Mesenchymal stem cell (in vitro differentiated cells and primary cell): ENCODE measurements around the gene PSMB2.

Source experiments
- DNase-seq: peaks from one replicate; pipeline ENCODE4 v3.0.0-alpha.2; 2013
- H2AFZ ChIP-seq: one replicate; pipeline ENCODE4 v1.6.1; 2013; ENCODE audit warnings: low read depth, mild to moderate bottlenecking, control low read depth, inconsistent platforms, low read length, moderate library complexity
- H2AK5ac ChIP-seq: 2 replicates; pipeline ENCODE4 v1.6.1; 2013; ENCODE audit warnings: low read length, moderate library complexity, mild to moderate bottlenecking, inconsistent platforms; ENCODE audit not compliant: severe bottlenecking
- H2BK120ac ChIP-seq: one replicate; pipeline ENCODE4 v1.6.1; 2013; ENCODE audit warnings: low read depth, mild to moderate bottlenecking, inconsistent platforms, low read length, moderate library complexity
- H2BK12ac ChIP-seq, 2 experiments: one replicate each; pipeline ENCODE4 v1.6.1; 2013; ENCODE audit warnings: inconsistent platforms in 2 of 2, low read length in 2 of 2, mild to moderate bottlenecking in 2 of 2, moderate library complexity in 2 of 2, control low read depth in 1 of 2
- H2BK15ac ChIP-seq: one replicate; pipeline ENCODE4 v1.6.1; 2013; ENCODE audit warnings: mild to moderate bottlenecking, low read depth, inconsistent platforms; ENCODE audit not compliant: poor library complexity, severe bottlenecking
- H2BK5ac ChIP-seq: 2 replicates; pipeline ENCODE4 v1.6.1; 2013; ENCODE audit warnings: low read depth, mild to moderate bottlenecking, low read length, control low read depth, inconsistent platforms; ENCODE audit not compliant: poor library complexity, severe bottlenecking
- H3K14ac ChIP-seq, 2 experiments: one replicate each; pipeline ENCODE4 v1.6.1; 2013; ENCODE audit warnings: inconsistent platforms in 2 of 2, low read length in 2 of 2, control low read depth in 1 of 2, mild to moderate bottlenecking in 1 of 2, moderate library complexity in 1 of 2
- H3K18ac ChIP-seq, 2 experiments: one replicate each; pipeline ENCODE4 v1.6.1; 2013; ENCODE audit warnings: inconsistent platforms in 2 of 2, low read length in 2 of 2, control low read depth in 1 of 2, low read depth in 1 of 2, mild to moderate bottlenecking in 1 of 2
- H3K23ac ChIP-seq, 2 experiments: one replicate each; pipeline ENCODE4 v1.6.1; 2013; ENCODE audit warnings: inconsistent platforms in 2 of 2, low read length in 2 of 2, mild to moderate bottlenecking in 2 of 2, moderate library complexity in 2 of 2, control low read depth in 1 of 2
- H3K27ac ChIP-seq: 2 replicates; pipeline ENCODE4 v1.5.1; 2013; ENCODE audit warnings: mild to moderate bottlenecking, moderate library complexity, low read length, control low read depth, inconsistent platforms; ENCODE audit not compliant: poor library complexity, severe bottlenecking
- H3K27me3 ChIP-seq, 2 experiments: 2 replicates each; pipeline versions ENCODE4 v1.6.1 to v1.7.0; 2013; ENCODE audit warnings: low read length in 2 of 2, mild to moderate bottlenecking in 2 of 2, moderate library complexity in 2 of 2, control low read depth in 1 of 2, inconsistent platforms in 1 of 2; ENCODE audit not compliant: control insufficient read depth in 1 of 2, insufficient read depth in 1 of 2
- H3K36me3 ChIP-seq, 2 experiments: 2 replicates each; pipeline versions ENCODE4 v1.6.1 to v1.7.0; 2013; ENCODE audit warnings: low read length in 2 of 2, control low read depth in 1 of 2, inconsistent platforms in 1 of 2, low read depth in 1 of 2, mild to moderate bottlenecking in 1 of 2; ENCODE audit not compliant: insufficient read depth in 2 of 2, control insufficient read depth in 1 of 2
- H3K4ac ChIP-seq, 2 experiments: one replicate each; pipeline ENCODE4 v1.6.1; 2013; ENCODE audit warnings: inconsistent platforms in 2 of 2, low read length in 2 of 2, mild to moderate bottlenecking in 2 of 2, moderate library complexity in 2 of 2, control low read depth in 1 of 2, low read depth in 1 of 2
- H3K4me1 ChIP-seq: 2 replicates; pipeline ENCODE4 v1.6.1; 2013; ENCODE audit warnings: low read depth, low read length, control low read depth; ENCODE audit not compliant: control insufficient read depth, insufficient read depth
- H3K4me2 ChIP-seq: 2 replicates; pipeline ENCODE4 v1.6.1; 2013; ENCODE audit warnings: low read length, mild to moderate bottlenecking, inconsistent platforms; ENCODE audit not compliant: poor library complexity, severe bottlenecking
- H3K4me3 ChIP-seq, 2 experiments: 2 replicates each; pipeline versions ENCODE4 v1.5.1 to v1.7.0; 2013; ENCODE audit warnings: low read length in 2 of 2, mild to moderate bottlenecking in 2 of 2, control low read depth in 1 of 2, low read depth in 1 of 2; ENCODE audit not compliant: insufficient read depth in 1 of 2
- H3K79me1 ChIP-seq: replicated peaks from 2 replicates; pipeline ENCODE4 v1.6.1; 2013; ENCODE audit warnings: mild to moderate bottlenecking, control low read depth, low read length, inconsistent platforms; ENCODE audit not compliant: poor library complexity, severe bottlenecking
- H3K9ac ChIP-seq: 2 replicates; pipeline ENCODE4 v1.7.0; 2013; ENCODE audit warnings: mild to moderate bottlenecking, low read length, moderate library complexity
- H3K9me3 ChIP-seq: 2 replicates; pipeline ENCODE4 v1.7.0; 2013; ENCODE audit warnings: mild to moderate bottlenecking, low read length; ENCODE audit not compliant: control insufficient read depth
- H4K8ac ChIP-seq: one replicate; pipeline ENCODE4 v1.6.1; 2013; ENCODE audit warnings: inconsistent platforms, mild to moderate bottlenecking, low read length, moderate library complexity
- H4K91ac ChIP-seq: one replicate; pipeline ENCODE4 v1.6.1; 2013; ENCODE audit warnings: mild to moderate bottlenecking, low read length, inconsistent platforms
- WGBS: methylation state at CpG from one replicate; pipeline ENCODE4 v1.1.7; 2013; ENCODE audit warnings: mixed read lengths; 5-methylcytosine and 5-hydroxymethylcytosine counted together

The PSMB2 gene

DNA sequence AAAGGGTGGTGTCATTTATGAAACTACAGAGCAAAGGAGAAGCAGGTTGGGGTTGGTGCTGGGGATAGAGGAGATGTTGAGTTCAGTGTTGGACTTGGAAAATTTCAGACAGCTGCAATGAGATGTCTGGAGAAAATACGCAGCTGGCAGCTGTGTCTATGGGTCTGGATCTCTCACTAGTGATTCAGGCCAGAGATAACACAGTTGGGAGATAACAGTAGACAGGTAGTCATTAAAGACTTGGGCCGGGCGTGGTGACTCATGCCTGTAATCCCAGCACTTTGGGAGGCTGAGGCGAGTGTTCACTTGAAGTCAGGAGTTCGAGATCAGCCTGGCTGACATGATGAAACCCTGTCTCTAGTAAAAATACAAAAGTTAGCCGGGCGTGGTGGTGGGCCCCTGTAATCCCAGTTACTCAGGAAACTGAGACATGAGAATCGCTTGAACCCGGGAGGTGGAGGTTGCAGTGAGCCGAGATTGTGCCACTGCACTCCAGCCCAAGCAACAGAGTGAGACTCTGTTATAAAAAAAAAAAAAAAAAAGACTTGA is 70.7 kb downstream of the PSMB2 start:
- Histone ChIP-seq H3K36me3 (peaks cover 13 to 18% of the 10 kb centered on the region in 2 experiments), H3K4me1 (peaks cover 15% of the 10 kb centered on the region), H3K4me3 (no peak overlapping the region), H3K23ac (no peak overlapping the region), H2AK5ac (no peak overlapping the region), H3K14ac (no peak overlapping the region), H2BK120ac (no peak overlapping the region), H3K79me1 (peaks cover 3% of the 10 kb centered on the region), H2BK12ac (no peak overlapping the region), H3K27ac (no peak overlapping the region), H4K8ac (no peak overlapping the region), H3K4ac (no peak overlapping the region), H2BK5ac (no peak overlapping the region), H2BK15ac (no peak overlapping the region), H3K4me2 (no peak overlapping the region), H3K9ac (no peak overlapping the region), H3K18ac (no peak overlapping the region), H2AFZ (no peak overlapping the region), H3K9me3 (no peaks in the 10 kb centered on the region), H4K91ac (no peak overlapping the region), H3K27me3 (peaks cover 38 to 49% of the 10 kb centered on the region in 2 experiments)
- 82% methylated on average over 10 of the region's 10 CpGs for WGBS
- DNase-seq: no peak

DNA sequence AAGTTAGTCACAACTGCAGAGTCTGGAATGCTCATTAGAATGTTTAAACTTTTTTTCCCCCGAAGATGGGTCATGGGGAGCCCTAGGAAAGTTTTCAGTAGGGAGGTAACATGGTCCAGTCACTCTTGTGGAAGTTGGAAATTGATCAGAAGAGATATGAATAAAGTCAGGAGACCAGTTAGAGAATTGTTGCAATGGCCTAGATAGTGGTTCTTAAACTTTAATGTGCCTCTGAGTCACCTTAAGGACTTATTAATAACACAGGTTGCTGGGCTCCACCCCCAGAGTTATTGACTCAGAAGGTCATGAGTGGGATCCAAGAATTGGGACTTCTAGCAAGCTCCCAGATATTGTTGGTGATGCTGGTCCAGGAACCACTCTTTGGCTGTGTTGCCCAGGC is 71.4 kb downstream of the PSMB2 start:
- H3K36me3 ChIP-seq: peaks cover 21 to 22% of the 10 kb centered on the region in 2 experiments
- H3K27me3 ChIP-seq: peaks cover 32 to 42% of the 10 kb centered on the region in 2 experiments
- no peak overlapping the region for H2AK5ac ChIP-seq
- H3K4me1 ChIP-seq: peaks cover 15% of the 10 kb centered on the region
- no peak overlapping the region for H2BK15ac ChIP-seq
- no peak overlapping the region for H3K14ac ChIP-seq
- no peak overlapping the region for H2BK120ac ChIP-seq
- H2BK12ac ChIP-seq: no peak overlapping the region
- H3K23ac ChIP-seq: no peak overlapping the region
- H3K4me2 ChIP-seq: no peak overlapping the region
- no peak overlapping the region for H2AFZ ChIP-seq
- DNase-seq: no peak
- H2BK5ac ChIP-seq: no peak overlapping the region
- H4K8ac ChIP-seq: no peak overlapping the region
- peak overlapping the region; percentile 52 for H3K9ac ChIP-seq
- 57% methylated on average over 1 of the region's 1 CpG for WGBS
- no peak overlapping the region for H3K4me3 ChIP-seq
- no peak overlapping the region for H3K27ac ChIP-seq
- H3K4ac ChIP-seq: no peak overlapping the region
- no peak overlapping the region for H3K18ac ChIP-seq
- H3K9me3 ChIP-seq: no peaks in the 10 kb centered on the region
- peaks cover 4% of the 10 kb centered on the region for H3K79me1 ChIP-seq
- H4K91ac ChIP-seq: no peak overlapping the region

DNA sequence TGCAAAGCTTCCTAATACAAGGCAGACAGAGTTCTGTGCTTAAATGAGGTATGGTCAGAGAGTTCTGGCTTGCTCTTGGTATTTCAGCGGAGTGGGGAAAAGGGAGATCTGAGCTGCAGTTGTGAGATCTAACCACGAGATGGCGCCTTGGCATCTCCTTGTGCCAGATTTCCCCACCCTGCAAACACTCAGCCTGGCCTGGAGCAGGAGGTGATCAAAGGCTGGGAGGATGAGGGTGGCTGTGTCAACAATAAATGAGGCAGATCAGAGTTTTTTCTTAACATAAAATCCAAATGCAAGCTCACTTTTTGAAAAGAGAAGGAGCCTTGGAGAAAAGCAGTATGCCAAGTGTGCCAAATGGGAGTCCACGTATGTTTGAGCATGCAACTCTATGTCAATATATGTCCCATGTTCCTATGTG is 72.3 kb downstream of the PSMB2 start:
- Histone ChIP-seq H2BK12ac (no peak overlapping the region), H3K18ac (no peak overlapping the region), H3K9me3 (no peaks in the 10 kb centered on the region), H4K91ac (no peak overlapping the region), H3K4ac (no peak overlapping the region), H3K79me1 (peaks cover 7% of the 10 kb centered on the region), H2BK5ac (no peak overlapping the region), H3K27ac (no peak overlapping the region), H3K23ac (no peak overlapping the region), H2BK15ac (no peak overlapping the region), H3K4me2 (no peak overlapping the region), H3K9ac (peak overlapping the region; percentile 52), H2AFZ (no peak overlapping the region), H3K36me3 (peaks cover 28 to 31% of the 10 kb centered on the region in 2 experiments), H4K8ac (no peak overlapping the region), H2BK120ac (no peak overlapping the region), H3K14ac (no peak overlapping the region), H3K27me3 (peaks cover 24 to 35% of the 10 kb centered on the region in 2 experiments), H3K4me3 (no peak overlapping the region), H3K4me1 (peaks cover 13% of the 10 kb centered on the region), H2AK5ac (no peak overlapping the region)
- 50% methylated on average over 2 of the region's 4 CpGs for whole genome bisulfite sequencing
- peak; percentile 72 for DNase-seq

DNA sequence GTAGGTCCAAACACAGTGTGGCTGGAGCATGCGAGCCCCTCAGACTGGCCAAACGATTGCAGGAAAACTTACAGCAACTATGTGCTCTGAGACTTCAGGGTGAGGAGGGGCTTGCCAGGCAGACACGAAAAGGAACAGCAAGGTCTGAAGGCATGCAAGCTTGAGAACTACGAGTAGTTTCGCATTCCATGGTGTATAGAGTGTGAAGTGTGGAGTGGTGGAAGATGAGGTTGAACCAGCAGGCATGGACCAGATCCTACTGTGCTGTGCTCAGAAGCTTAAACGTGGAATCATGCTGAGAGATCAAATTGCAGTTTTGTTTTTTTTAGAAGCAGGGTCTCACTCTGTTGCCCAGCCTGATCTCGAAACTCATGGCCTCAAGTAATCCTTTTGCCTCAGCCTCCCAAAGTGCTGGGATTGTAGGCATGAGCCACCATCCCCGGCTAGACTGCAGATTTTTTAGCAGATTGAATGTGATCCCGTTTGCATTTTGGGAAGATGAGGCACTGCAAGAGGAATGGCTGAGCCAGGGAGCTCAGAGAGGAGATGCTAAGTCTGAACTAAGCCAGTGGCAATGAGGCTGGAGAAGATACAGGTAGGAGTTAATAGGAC is 73.3 kb downstream of the PSMB2 start:
- Histone ChIP-seq H2BK12ac (no peak overlapping the region), H2AFZ (no peak overlapping the region), H2AK5ac (no peak overlapping the region), H3K14ac (no peak overlapping the region), H2BK15ac (no peak overlapping the region), H3K18ac (no peak overlapping the region), H3K4ac (no peak overlapping the region), H4K91ac (peak overlapping the region; percentile 10), H2BK5ac (no peak overlapping the region), H3K4me3 (no peak overlapping the region), H3K9ac (no peak overlapping the region), H4K8ac (no peak overlapping the region), H3K36me3 (peaks cover 35 to 41% of the 10 kb centered on the region in 2 experiments), H3K4me2 (no peak overlapping the region), H2BK120ac (no peak overlapping the region), H3K4me1 (peaks cover 3% of the 10 kb centered on the region), H3K27ac (no peak overlapping the region), H3K79me1 (peaks cover 8% of the 10 kb centered on the region), H3K27me3 (peaks cover 18 to 28% of the 10 kb centered on the region in 2 experiments), H3K9me3 (no peaks in the 10 kb centered on the region), H3K23ac (no peak overlapping the region)
- WGBS: 67% methylated on average over 9 of the region's 9 CpGs
- DNase-seq: no peak
